Endodermal cell (in vitro differentiated cells): Measurements from ENCODE around the gene KLHDC3. TPM values are rescaled to one million over a fixed set of nuclear protein-coding genes. Genes with fewer than 3 reads are reported as not detected.
A peak's percentile ranks its signal among the peaks of the same experiment; 100 is the strongest.

Source experiments
- DNase-seq: peaks from one replicate; pipeline ENCODE4 v3.0.0-alpha.2; 2017
- H3K27ac ChIP-seq: 2 replicates; pipeline ENCODE4 v1.5.1; 2013; ENCODE audit warnings: mild to moderate bottlenecking, low read depth, low read length, moderate library complexity
- H3K27me3 ChIP-seq: 2 replicates; pipeline ENCODE4 v1.6.1; 2013; ENCODE audit warnings: mild to moderate bottlenecking, low read length, moderate library complexity; ENCODE audit not compliant: insufficient read depth, control insufficient read depth, poor library complexity, severe bottlenecking
- H3K36me3 ChIP-seq: 2 replicates; pipeline ENCODE4 v1.7.0; 2013; ENCODE audit warnings: mild to moderate bottlenecking, low read length, moderate library complexity; ENCODE audit not compliant: control insufficient read depth, insufficient read depth
- H3K4me1 ChIP-seq: one replicate; pipeline ENCODE4 v1.7.0; 2013; ENCODE audit warnings: low read length; ENCODE audit not compliant: control insufficient read depth, insufficient read depth
- H3K4me3 ChIP-seq: 2 replicates; pipeline ENCODE4 v1.5.1; 2013; ENCODE audit warnings: mild to moderate bottlenecking, low read length, moderate library complexity
- H3K9ac ChIP-seq: 2 replicates; pipeline ENCODE4 v1.6.1; 2013; ENCODE audit warnings: mild to moderate bottlenecking, low read length, moderate library complexity; ENCODE audit not compliant: poor library complexity, severe bottlenecking; ENCODE audit errors: extremely low read depth
- H3K9me3 ChIP-seq: 2 replicates; pipeline ENCODE4 v1.6.1; 2013; ENCODE audit warnings: mild to moderate bottlenecking, low read length, moderate library complexity; ENCODE audit not compliant: control insufficient read depth
- H3K27ac Mint-ChIP-seq: 2 replicates; pipeline ENCODE4 v1.8.0; 2020; ENCODE audit warnings: mixed read lengths
- H3K27me3 Mint-ChIP-seq: 2 replicates; pipeline ENCODE4 v1.8.0; 2021; ENCODE audit warnings: mild to moderate bottlenecking, mixed read lengths; ENCODE audit not compliant: insufficient read depth
- H3K36me3 Mint-ChIP-seq: 2 replicates; pipeline ENCODE4 v1.8.0; 2020; ENCODE audit warnings: low read depth, mixed read lengths
- H3K4me1 Mint-ChIP-seq: 2 replicates; pipeline ENCODE4 v1.8.0; 2020; ENCODE audit warnings: mixed read lengths
- H3K4me3 Mint-ChIP-seq: 2 replicates; pipeline ENCODE4 v1.8.0; 2020; ENCODE audit warnings: mild to moderate bottlenecking, moderate library complexity, mixed read lengths
- H3K9me3 Mint-ChIP-seq: 2 replicates; pipeline ENCODE4 v1.8.0; 2020; ENCODE audit warnings: mild to moderate bottlenecking, mixed read lengths
- CTCF ChIP-seq: fragments of 200-600 bp; sonication (generic); conservative IDR thresholded peaks from 2 replicates; pipeline ENCODE4 v1.5.0; 2021; ENCODE audit warnings: antibody characterized with exemption, mild to moderate bottlenecking
- WGBS, 2 experiments: methylation state at CpG; one replicate each; pipeline versions ENCODE4 v1.1.5 to v1.1.7; 2013; ENCODE audit warnings: missing lambda C conversion rate in 2 of 2, mixed read lengths in 1 of 2; ENCODE audit not compliant: insufficient coverage in 1 of 2, insufficient read length in 1 of 2; 5-methylcytosine and 5-hydroxymethylcytosine counted together
- total RNA-seq, 2 donors: library from RNA; stranded (reverse); fragmentation: NEBNext Ultra II Directional in 1 of 2; extraction: Animal tissue kit (Norgen Biotek cat#: 25700) in 1 of 2; gene quantifications; 2 replicates in 1 of 2; 3 replicates in 1 of 2; pipeline ENCODE4 v1.2.1, GENCODE V29; 2021

The KLHDC3 gene
- total RNA-seq, 2 donors from 2014 or later: 124 to 135 TPM

DNA sequence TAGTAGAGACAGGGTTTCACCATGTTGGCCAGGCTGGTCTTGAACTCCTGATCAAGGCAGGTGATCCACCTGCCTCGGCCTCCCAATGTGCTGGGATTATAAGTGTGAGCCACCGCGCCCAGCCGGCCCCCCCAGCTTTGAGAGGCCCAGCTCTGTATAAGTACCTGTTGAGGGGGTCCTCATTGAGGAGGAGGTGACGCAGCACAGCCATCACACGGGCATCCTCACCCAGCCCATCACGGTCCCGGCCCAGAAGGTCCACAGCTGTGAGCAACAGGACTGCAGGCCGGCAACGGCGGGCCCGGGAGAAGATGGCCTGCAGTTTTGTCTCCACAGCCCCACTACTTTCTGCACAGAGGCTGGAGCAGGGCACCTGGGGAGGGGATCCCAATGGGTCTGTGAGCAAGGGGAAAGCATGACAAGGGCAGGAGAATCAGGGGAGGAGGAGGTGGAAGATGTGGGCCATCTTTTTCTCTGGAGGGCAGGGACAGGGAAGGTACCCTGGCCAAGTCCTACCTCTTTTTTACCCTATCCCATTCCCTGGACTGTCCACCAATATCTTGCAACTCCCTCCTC lies 45.8 kb upstream of the KLHDC3 start:
- Histone ChIP-seq H3K27me3 (no peaks in the 10 kb centered on the region), H3K36me3 (no peaks in the 10 kb centered on the region), H3K27ac (no peak overlapping the region), H3K4me1 (no peaks in the 10 kb centered on the region), H3K9ac (no peak overlapping the region), H3K4me3 (no peak overlapping the region), H3K9me3 (no peaks in the 10 kb centered on the region)
- Mint-ChIP-seq H3K36me3 (peaks cover 22% of the 10 kb centered on the region), H3K27ac (no peak overlapping the region), H3K9me3 (no peaks in the 10 kb centered on the region), H3K4me3 (no peak overlapping the region), H3K27me3 (no peaks in the 10 kb centered on the region), H3K4me1 (peaks cover 3% of the 10 kb centered on the region)
- WGBS, 2 experiments: 96 to 98% methylated on average over 7 to 12 of the region's 12 CpGs
- no peak for TF ChIP-seq CTCF
- DNase-seq: no peak

DNA sequence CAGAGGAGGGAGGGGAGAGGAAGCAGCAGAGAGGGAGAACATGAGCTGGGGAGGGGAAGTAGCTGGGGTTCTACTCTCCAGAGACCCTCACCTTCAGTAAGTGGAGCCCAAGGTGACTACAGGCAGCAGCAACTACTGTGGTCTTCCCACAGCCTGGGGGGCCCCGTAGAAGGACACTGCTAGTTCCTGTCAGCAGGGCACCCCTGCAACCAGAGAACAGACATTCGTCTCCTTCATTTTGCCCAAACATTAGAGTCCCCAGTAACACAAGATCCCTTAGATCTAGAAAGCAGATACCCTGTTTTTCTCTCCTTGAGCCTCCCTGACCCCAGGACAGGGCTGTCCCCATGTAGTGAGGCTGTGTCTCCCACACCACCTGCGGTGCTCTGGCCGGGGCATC lies 45.3 kb upstream of the KLHDC3 start:
- Histone ChIP-seq H3K27me3 (no peaks in the 10 kb centered on the region), H3K9ac (no peak overlapping the region), H3K4me3 (no peak overlapping the region), H3K9me3 (no peaks in the 10 kb centered on the region), H3K27ac (no peak overlapping the region), H3K36me3 (no peaks in the 10 kb centered on the region), H3K4me1 (no peaks in the 10 kb centered on the region)
- H3K36me3 Mint-ChIP-seq: peaks cover 23% of the 10 kb centered on the region
- WGBS, 2 experiments: 91 to 97% methylated on average over 3 to 4 of the region's 4 CpGs
- TF ChIP-seq CTCF: no peak
- H3K4me1 Mint-ChIP-seq: peaks cover 3% of the 10 kb centered on the region
- H3K27ac Mint-ChIP-seq: peak overlapping the region; percentile 64
- H3K9me3 Mint-ChIP-seq: no peaks in the 10 kb centered on the region
- H3K27me3 Mint-ChIP-seq: no peaks in the 10 kb centered on the region
- no peak for DNase-seq
- no peak overlapping the region for H3K4me3 Mint-ChIP-seq

DNA sequence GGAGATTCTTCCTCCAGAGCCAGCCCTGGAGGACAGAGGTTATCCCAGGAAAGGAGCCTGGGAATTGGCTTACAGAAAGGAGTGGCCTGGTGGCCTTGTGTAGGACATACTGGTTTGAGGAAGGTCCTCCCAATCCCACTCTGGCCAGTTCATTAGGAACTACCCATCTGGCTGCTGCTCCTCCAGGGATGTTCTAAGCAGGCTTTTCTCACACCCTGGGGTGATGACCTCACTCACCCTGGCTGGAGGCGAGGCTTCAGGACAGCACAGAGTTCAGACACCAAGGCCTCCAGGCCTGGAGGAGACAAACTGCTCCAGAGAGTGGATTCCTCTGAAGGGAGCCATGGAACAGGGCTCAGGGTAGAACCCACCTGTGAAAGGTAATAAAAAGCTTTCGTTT lies 44.6 kb upstream of the KLHDC3 start:
- H3K4me3 ChIP-seq: no peak overlapping the region
- H3K27me3 ChIP-seq: no peaks in the 10 kb centered on the region
- H3K36me3 Mint-ChIP-seq: peaks cover 26% of the 10 kb centered on the region
- no peaks in the 10 kb centered on the region for H3K4me1 ChIP-seq
- H3K27ac Mint-ChIP-seq: no peak overlapping the region
- H3K9me3 Mint-ChIP-seq: no peaks in the 10 kb centered on the region
- no peak overlapping the region for H3K27ac ChIP-seq
- no peaks in the 10 kb centered on the region for H3K36me3 ChIP-seq
- WGBS, 2 experiments: 89 to 100% methylated on average over 1 to 2 of the region's 2 CpGs
- H3K4me1 Mint-ChIP-seq: peaks cover 3% of the 10 kb centered on the region
- no peaks in the 10 kb centered on the region for H3K27me3 Mint-ChIP-seq
- H3K4me3 Mint-ChIP-seq: no peak overlapping the region
- DNase-seq: no peak
- no peak for TF ChIP-seq CTCF
- no peak overlapping the region for H3K9ac ChIP-seq
- H3K9me3 ChIP-seq: no peaks in the 10 kb centered on the region
